Fibroblast of lung (primary cell): ENCODE results near the gene CACNA1A.

Source experiments
- CTCF ChIP-seq, 2 donors: IDR thresholded peaks in 1 of 2; conservative IDR thresholded peaks in 1 of 2; 1 replicate in 1 of 2; 2 replicates in 1 of 2; pipeline ENCODE4 v1.5.1; 2011 to 2012; ENCODE audit warnings: low read length in 2 of 2, control low read depth in 1 of 2, inconsistent platforms in 1 of 2, low read depth in 1 of 2, mild to moderate bottlenecking in 1 of 2
- EZH2 ChIP-seq: IDR thresholded peaks from 2 replicates; pipeline ENCODE4 v1.5.1; 2012; ENCODE audit warnings: low read length, control low read depth, mild to moderate bottlenecking; ENCODE audit errors: missing control alignments

GRCh38 chr19:13302526-13303270 is 203.6 kb downstream of the CACNA1A start:
- TF ChIP-seq CTCF (conservative IDR thresholded peaks at IDR 0.05 in 1 of 2, IDR thresholded peaks at IDR 0.05 in 1 of 2; ENCODE audit: low read depth in 1 of 2, low read length in 2 of 2): no peak
- TF ChIP-seq EZH2: no peak
